KMS-11 (cell line): ENCODE results near the gene TRERF1.

Experiments used
- H2AFZ ChIP-seq: fragments of 200-600 bp; sonication (generic); 2 replicates; pipeline ENCODE4 v1.6.1; 2016; ENCODE audit warnings: antibody characterized with exemption, mixed run types, low read depth
- H3K27ac ChIP-seq: fragments of 200-600 bp; sonication (generic); 2 replicates; pipeline ENCODE4 v1.6.1; 2016; ENCODE audit warnings: mild to moderate bottlenecking, mixed run types
- H3K27me3 ChIP-seq: fragments of 200-600 bp; sonication (generic); 2 replicates; pipeline ENCODE4 v1.6.1; 2017; ENCODE audit warnings: mild to moderate bottlenecking, low read depth, mixed run types, moderate library complexity; ENCODE audit not compliant: insufficient read depth
- H3K36me3 ChIP-seq: fragments of 200-600 bp; sonication (generic); 2 replicates; pipeline ENCODE4 v1.6.1; 2017; ENCODE audit warnings: mild to moderate bottlenecking, mixed run types; ENCODE audit not compliant: insufficient read depth
- H3K4me1 ChIP-seq: fragments of 200-600 bp; sonication (generic); 2 replicates; pipeline ENCODE4 v1.6.1; 2016; ENCODE audit warnings: mild to moderate bottlenecking, low read depth, mixed run types; ENCODE audit not compliant: poor library complexity, severe bottlenecking
- H3K4me2 ChIP-seq: fragments of 200-600 bp; sonication (generic); 2 replicates; pipeline ENCODE4 v1.7.0; 2016; ENCODE audit warnings: mild to moderate bottlenecking, mixed run types
- H3K4me3 ChIP-seq: fragments of 200-600 bp; sonication (generic); IDR thresholded peaks from 2 replicates; pipeline ENCODE4 v1.6.1; 2017; ENCODE audit warnings: low read depth, low read length, mixed read lengths; ENCODE audit not compliant: insufficient read depth
- H3K79me2 ChIP-seq: fragments of 200-600 bp; sonication (generic); 2 replicates; pipeline ENCODE4 v1.6.1; 2016; ENCODE audit warnings: low read depth, mixed run types; ENCODE audit not compliant: insufficient read depth
- H3K9ac ChIP-seq: fragments of 200-600 bp; sonication (generic); 2 replicates; pipeline ENCODE4 v1.6.1; 2016; ENCODE audit warnings: mild to moderate bottlenecking, mixed run types
- H4K20me1 ChIP-seq: fragments of 200-600 bp; sonication (generic); 2 replicates; pipeline ENCODE4 v1.6.1; 2016; ENCODE audit warnings: mild to moderate bottlenecking, mixed run types; ENCODE audit not compliant: insufficient read depth
- TF ChIP-seq, protein P1 (sequence below): fragments of 200-600 bp; sonication (generic); conservative IDR thresholded peaks from 2 replicates; pipeline ENCODE4 v1.6.1; 2017; ENCODE audit warnings: low read depth, mild to moderate bottlenecking, antibody characterized with exemption, low read length, moderate library complexity, mixed read lengths

The TRERF1 gene

DNA sequence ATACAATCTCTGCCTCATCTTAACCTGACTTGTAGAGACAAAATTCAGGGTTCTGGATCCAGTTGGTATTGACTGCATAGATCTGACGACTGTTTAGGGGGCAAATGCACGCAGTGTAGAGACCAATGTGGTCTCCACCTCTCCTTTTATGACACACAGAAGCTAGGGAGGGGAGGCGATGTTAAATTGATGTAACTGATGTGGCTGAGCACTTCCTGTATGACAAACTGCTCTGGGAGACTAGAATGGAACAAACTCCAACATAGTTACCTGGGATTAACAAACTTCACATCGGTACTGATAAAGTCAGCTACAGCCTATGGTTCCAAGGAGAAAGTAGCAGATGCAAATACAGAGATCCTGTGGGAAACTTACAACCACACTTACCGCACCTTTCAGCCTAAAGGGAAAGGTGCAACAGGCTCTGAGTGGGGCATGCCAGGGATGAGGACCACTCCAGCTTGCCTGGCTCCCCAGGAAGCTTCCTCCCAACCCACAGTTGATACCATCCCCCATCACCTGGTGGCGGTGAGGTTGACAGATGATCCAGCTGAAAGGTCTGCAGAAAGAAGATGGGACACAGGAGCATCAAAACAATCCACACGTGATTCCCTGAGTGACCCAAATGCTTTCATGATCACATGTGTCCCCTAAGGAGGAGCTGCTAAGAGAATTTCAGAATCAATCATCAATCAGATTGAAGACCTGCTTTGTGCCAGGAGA, 173.4 kb downstream of the TRERF1 start:
- H3K27ac ChIP-seq, result no peak overlapping the region
- H3K27me3 ChIP-seq, result no peaks in the 10 kb centered on the region
- H3K4me2 ChIP-seq, result no peak overlapping the region
- H4K20me1 ChIP-seq, result no peaks in the 10 kb centered on the region
- no peaks in the 10 kb centered on the region for H3K4me1 ChIP-seq
- no peak overlapping the region for H2AFZ ChIP-seq
- H3K4me3 ChIP-seq, result no peak overlapping the region
- TF ChIP-seq, protein P1, sequence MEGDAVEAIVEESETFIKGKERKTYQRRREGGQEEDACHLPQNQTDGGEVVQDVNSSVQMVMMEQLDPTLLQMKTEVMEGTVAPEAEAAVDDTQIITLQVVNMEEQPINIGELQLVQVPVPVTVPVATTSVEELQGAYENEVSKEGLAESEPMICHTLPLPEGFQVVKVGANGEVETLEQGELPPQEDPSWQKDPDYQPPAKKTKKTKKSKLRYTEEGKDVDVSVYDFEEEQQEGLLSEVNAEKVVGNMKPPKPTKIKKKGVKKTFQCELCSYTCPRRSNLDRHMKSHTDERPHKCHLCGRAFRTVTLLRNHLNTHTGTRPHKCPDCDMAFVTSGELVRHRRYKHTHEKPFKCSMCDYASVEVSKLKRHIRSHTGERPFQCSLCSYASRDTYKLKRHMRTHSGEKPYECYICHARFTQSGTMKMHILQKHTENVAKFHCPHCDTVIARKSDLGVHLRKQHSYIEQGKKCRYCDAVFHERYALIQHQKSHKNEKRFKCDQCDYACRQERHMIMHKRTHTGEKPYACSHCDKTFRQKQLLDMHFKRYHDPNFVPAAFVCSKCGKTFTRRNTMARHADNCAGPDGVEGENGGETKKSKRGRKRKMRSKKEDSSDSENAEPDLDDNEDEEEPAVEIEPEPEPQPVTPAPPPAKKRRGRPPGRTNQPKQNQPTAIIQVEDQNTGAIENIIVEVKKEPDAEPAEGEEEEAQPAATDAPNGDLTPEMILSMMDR, result no peak
- no peaks in the 10 kb centered on the region for H3K79me2 ChIP-seq
- H3K9ac ChIP-seq, result no peak overlapping the region
- no peaks in the 10 kb centered on the region for H3K36me3 ChIP-seq

DNA sequence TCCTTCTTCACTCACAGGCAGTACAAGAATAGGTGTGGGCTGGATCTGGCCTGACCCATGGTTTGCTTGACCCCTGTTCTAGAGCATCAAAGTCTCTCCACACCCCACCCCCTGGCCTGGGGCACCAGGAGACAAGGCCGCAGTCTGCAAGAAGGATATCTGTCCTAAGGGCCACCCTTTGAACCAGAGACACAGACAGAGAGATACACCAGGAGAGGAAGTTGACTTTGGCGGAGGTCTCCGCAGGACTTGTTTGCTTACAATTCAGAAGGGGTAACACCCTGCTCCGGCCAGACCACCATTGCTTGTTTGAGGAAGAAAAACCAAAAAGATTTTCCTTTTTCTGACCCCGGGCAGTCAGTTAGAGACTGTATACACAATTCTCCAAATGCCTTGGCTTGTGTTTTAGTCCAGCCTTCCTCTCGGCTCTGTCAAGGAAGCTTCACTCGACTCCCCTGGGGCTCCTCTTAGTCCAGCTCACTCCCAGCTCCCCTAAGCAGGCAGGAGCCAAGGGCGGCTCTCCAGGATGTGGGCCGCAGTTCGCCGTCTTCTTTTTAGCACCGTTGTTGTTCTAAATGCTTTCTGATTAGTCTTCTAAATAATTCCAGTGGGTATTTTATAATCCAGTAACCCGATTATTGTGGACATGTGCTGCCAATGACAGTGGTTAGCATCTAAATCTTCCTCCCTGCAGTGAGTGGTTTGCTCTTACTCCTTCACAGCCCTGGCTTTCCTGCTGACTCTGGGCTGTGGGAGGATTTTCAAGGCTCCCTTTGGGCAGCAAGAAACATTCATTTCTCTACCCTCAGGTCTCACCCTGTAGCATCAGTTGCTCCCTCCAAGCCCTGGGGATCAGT, 175.5 kb downstream of the TRERF1 start:
- H3K4me2 ChIP-seq, result no peak overlapping the region
- no peak overlapping the region for H3K4me3 ChIP-seq
- H4K20me1 ChIP-seq, result no peaks in the 10 kb centered on the region
- TF ChIP-seq, protein P1, result no peak
- H3K36me3 ChIP-seq, result no peaks in the 10 kb centered on the region
- H3K27ac ChIP-seq, result no peak overlapping the region
- H2AFZ ChIP-seq, result no peak overlapping the region
- H3K4me1 ChIP-seq, result peaks cover 5% of the 10 kb centered on the region
- H3K27me3 ChIP-seq, result no peaks in the 10 kb centered on the region
- H3K9ac ChIP-seq, result no peak overlapping the region
- no peaks in the 10 kb centered on the region for H3K79me2 ChIP-seq

GRCh38 chr6:42275376-42276033, 176.2 kb downstream of the TRERF1 start:
- TF ChIP-seq, protein P1, result no peak
- no peaks in the 10 kb centered on the region for H3K36me3 ChIP-seq

DNA sequence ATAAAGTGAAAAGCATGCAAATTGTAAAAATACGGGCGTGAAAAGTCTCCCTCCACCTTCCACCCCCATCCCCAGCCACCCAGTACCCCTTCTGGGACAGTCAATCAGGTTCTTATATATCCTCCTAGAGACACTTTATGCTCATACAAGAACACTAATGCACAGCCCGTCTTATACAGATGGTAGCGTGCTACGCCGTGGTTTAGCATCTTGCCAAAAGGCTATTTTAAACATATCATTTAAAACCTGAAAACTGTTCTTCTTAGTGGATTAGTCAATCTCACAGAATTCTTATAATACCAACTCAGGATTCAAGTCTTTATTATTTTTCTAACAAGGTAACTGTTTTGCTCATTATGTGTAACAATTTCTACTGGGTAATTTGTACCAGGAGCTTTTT, 176.8 kb downstream of the TRERF1 start:
- H3K4me2 ChIP-seq, result no peak overlapping the region
- H3K27ac ChIP-seq, result no peak overlapping the region
- H3K4me1 ChIP-seq, result peaks cover 19% of the 10 kb centered on the region
- no peaks in the 10 kb centered on the region for H3K79me2 ChIP-seq
- no peaks in the 10 kb centered on the region for H4K20me1 ChIP-seq
- no peak overlapping the region for H3K4me3 ChIP-seq
- no peak overlapping the region for H2AFZ ChIP-seq
- no peaks in the 10 kb centered on the region for H3K27me3 ChIP-seq
- TF ChIP-seq, protein P1, result no peak
- H3K9ac ChIP-seq, result no peak overlapping the region
- H3K36me3 ChIP-seq, result no peaks in the 10 kb centered on the region

More at GRCh38 chr6:42275376-42276033, 176.2 kb downstream of the TRERF1 start:
- no peaks in the 10 kb centered on the region for H3K27me3 ChIP-seq
- H3K9ac ChIP-seq, result no peak overlapping the region
- no peak overlapping the region for H3K4me2 ChIP-seq
- no peak overlapping the region for H2AFZ ChIP-seq
- no peaks in the 10 kb centered on the region for H3K79me2 ChIP-seq
- no peak overlapping the region for H3K4me3 ChIP-seq
- no peaks in the 10 kb centered on the region for H4K20me1 ChIP-seq
- H3K27ac ChIP-seq, result no peak overlapping the region
- H3K4me1 ChIP-seq, result peaks cover 13% of the 10 kb centered on the region
